HG02943 (cell line): ENCODE results near the gene LRRC32.

ENCODE experiments used
- ATAC-seq: cut with Tn5 transposase; IDR thresholded peaks from one replicate; pipeline ENCODE4 v1.9.1; 2021; ENCODE audit warnings: mild to moderate bottlenecking, low read depth, moderate library complexity; ENCODE audit not compliant: unreplicated experiment

LRRC32 gene, protein sequence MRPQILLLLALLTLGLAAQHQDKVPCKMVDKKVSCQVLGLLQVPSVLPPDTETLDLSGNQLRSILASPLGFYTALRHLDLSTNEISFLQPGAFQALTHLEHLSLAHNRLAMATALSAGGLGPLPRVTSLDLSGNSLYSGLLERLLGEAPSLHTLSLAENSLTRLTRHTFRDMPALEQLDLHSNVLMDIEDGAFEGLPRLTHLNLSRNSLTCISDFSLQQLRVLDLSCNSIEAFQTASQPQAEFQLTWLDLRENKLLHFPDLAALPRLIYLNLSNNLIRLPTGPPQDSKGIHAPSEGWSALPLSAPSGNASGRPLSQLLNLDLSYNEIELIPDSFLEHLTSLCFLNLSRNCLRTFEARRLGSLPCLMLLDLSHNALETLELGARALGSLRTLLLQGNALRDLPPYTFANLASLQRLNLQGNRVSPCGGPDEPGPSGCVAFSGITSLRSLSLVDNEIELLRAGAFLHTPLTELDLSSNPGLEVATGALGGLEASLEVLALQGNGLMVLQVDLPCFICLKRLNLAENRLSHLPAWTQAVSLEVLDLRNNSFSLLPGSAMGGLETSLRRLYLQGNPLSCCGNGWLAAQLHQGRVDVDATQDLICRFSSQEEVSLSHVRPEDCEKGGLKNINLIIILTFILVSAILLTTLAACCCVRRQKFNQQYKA

DNA sequence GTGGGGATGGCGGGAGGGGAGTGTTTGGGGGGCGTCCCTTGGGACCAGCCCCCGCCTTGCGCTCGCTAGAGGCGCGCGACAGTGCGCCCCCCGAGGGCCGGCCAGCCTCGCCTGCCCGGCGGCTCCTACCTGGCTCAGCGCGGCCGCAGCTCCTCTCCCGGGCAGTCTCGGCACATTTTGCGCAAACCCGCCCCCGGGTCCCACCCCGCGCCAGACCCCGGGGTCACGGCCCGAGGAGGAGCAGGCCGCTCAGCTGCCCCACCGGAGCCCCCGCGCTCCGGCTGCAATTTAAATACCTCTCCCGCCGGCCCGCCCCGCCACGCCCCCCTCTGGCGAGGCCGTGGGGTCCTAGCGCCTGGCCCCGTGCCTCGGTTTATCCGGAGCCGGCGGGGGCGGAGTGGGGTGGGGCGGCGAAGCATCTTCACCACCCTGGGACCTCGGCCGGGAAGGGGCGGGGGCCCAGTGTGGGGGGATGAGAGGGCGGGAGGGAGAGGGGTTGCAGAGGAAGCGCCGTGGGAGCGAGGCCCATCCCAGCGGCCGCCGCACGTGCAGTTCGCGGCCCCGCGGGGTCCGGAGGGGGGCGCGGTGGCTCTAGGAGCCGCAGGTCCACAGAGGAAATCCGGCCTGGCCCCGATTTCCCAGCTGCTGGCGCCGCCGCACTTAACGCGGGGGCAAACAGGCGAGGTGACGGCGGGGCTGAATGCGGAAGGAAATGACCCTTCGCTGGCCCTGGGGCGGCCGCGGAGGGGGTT lies at the start of gene LRRC32:
TSS of gene LRRC32 (minus strand) at position 263 of the 752 bp plus-strand sequence. CDS start 4,793 bp downstream, outside the sequence.
- ATAC-seq: no peak

DNA sequence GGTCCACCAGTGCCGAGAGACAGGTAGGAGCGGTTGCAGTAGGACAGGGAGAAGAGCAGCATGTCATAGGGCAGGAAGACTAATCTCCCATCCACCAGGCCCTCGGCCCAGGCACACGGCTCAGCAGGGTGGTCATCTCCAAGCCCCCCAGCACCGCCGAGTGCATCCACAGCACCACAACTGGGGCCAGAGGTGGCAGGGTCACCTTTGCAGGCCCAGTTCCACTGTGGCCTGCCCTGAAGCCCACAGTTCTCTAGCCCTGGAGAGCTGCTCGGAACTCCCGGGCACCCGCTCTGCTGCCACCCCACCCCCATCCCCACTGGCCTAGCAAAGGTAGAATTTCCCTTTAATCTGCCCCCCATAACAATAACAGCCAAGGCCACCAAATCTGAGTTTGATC lies 49.1 kb upstream of the LRRC32 start:
- ATAC-seq: no peak

GRCh38 chr11:76719281-76719680 lies 48.7 kb upstream of the LRRC32 start:
- no peak for ATAC-seq

DNA sequence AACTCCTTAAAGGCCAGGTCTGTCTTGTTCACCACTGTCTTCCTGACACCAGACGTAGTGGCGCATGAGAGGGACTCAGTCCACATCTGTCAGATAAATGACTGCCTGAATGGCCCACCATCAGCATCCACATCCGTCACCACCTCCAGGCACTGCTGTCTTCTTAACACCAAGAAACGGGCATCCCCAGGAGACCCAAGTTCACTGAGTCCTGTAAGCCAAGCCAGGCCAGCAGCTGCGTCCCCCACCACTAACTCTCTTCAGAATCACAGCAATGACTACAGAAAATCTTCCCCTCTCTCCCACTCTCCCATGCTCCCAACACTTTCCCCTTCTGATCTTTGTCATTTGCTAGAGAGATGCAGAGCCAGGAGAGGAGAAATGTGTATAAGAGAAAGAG lies 47.3 kb upstream of the LRRC32 start:
- ATAC-seq: no peak

DNA sequence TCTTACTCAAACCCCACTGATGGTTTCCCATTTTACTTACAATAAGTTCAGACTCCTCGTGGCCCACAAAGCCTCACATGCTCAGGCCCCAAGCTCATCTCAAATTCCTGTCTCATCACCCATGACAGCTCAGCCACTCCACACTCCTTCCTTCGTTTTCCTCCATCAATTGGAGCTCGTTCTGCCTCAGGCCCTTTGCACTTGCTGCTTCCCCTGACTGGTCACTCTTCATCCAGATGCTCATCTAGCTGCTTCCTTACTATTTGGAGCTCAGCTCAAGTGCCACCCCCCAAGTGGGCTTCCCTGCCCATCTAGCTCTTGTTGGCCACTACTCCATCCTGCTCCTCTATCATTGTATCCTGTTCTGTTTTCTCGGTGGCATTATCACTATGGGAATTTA lies 46.8 kb upstream of the LRRC32 start:
- ATAC-seq: no peak

- ATAC-seq: no peak
Observed at GRCh38 chr11:76716268-76716667, 45.7 kb upstream of the LRRC32 start.

DNA sequence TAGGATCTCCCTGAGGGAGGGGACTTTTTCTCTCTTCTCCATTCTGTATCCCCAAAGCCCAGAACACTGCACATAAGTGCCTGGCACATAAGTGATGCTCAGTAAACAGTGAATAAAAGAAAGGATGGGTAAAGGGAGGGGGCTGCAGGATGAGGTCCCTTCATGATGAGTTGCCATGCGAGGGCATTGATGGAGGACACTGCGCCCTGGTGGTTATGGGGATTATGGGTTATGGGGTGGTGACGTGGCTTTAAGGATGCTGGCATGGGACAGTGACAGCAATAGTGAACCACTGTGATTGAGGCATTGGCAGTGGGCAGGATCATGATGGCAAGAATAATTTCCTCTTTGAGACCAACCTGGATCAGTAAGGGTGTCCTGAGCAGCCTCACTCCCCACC lies 43.9 kb upstream of the LRRC32 start:
- no peak for ATAC-seq

DNA sequence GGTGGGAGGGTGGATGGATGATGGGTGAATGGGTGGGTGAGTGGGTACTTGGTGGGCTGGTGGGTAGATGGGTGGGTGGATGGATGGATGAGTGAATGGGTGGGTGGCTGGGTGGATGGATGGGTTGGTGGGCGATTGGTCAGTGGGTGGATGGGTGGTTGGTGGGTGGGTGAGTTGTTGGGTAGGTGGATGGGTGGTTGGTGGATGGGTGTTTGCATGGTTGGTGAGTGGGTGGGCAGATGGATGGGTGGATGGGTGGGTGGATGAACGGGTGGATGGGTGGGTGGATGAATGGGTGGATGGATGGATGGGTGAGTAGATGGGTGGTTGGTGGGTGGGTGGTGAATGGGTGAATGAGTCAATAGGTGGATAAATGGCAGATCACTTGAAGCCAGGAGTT lies 43.0 kb upstream of the LRRC32 start:
- ATAC-seq: no peak

DNA sequence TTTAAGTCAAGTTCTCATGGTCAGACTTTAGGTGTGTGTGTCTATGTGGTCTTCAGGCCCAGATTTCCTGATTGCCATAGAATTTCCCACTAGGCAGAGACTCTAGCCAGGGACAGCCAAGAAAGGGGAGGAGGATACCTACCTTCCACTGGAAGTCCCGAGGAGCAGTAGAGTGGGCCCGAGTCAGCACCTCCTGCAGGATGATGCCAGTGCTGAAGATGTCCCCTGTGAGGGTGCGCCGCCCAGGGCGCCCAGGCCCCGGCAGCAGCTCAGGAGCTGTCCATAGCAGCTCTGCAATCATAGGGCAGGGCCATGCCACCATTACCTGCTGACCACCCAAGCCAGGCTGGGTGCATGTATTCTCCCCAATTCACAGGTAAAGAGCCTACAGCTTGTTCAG lies 41.6 kb upstream of the LRRC32 start:
- ATAC-seq: no peak

GRCh38 chr11:76709756-76710155 lies 39.2 kb upstream of the LRRC32 start:
- no peak for ATAC-seq

DNA sequence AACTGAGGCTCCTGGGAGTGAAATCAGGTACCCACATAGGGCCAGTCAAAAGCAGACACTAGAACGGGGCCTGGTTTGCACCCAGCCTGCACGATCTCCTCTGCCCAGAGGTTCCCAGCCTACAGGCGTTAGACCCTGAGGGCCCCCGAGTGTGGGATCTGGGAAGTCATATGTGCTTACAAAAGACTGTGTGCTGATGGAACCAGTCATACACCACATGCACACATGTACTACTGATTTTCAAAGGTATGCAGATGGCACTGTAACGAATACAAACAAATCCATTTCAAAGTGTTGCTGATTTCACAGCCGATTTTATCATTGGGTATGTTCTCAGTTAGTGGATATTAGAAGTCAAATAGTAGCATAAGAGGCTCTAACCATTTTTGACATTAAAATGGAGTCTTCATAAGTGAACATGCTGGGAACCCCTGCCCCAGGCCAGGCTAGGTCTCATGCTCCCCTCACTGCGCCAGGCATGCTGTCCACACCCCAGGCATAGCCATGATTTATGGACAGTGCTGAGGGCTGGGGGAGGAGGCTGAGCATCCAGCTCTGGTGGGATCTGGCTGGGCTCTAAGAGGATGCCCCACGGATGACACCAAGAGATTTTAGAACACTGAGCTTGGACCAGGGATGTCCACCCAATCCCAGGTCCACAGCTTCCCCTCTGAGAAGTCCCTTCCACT lies 38.6 kb upstream of the LRRC32 start:
- ATAC-seq: no peak

DNA sequence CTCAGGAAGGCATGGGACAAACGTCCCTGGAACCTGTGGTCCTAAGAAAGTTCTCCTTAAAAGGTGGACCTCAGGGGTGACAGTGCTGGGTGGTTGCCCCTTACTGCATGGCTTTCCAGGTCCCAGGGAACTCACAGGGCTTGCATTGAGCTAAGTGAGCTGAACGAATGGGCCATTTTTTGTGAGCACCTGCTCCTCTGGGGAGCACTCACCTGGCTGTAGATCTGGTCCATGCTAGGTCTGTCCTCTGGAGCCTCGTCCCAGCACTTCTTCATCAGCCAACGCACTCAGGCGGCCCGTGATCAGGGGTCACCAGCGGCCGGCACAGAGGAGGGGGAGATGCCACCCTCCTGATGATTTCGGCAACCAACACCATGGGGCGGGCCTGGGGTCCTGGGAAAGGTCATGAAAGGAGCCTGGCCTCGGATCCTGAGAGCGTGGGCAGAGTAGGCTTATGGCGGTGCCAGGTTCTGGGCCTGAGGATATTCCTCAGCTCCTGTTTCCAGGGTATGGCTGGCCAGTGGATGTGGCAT lies 36.8 kb upstream of the LRRC32 start:
- no peak for ATAC-seq

DNA sequence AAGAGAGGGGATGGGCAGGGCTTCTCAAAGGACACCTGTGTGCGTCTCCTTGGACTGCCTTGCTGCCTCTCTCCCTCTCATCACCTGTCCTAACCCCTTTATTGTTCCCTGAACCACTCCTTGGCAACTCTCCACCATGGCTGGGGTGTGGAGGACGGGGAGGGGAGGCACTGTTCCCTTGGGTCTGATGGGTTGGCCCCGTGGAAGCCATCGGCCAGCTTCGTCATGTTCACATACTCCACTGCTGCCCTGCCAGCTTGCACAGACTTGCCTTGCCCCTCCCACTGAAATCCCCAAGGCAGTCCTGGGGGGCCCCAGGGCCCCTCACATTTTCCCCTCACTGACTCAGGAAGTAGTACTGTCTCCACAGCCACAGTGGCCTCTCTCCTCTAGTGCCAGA lies 36.1 kb upstream of the LRRC32 start:
- ATAC-seq: no peak

- no peak for ATAC-seq
Observed at GRCh38 chr11:76705826-76706225, 35.3 kb upstream of the LRRC32 start.

- no peak for ATAC-seq
Observed at GRCh38 chr11:76704171-76704948, 33.8 kb upstream of the LRRC32 start.

GRCh38 chr11:76703707-76704106 lies 33.2 kb upstream of the LRRC32 start:
- ATAC-seq: no peak

DNA sequence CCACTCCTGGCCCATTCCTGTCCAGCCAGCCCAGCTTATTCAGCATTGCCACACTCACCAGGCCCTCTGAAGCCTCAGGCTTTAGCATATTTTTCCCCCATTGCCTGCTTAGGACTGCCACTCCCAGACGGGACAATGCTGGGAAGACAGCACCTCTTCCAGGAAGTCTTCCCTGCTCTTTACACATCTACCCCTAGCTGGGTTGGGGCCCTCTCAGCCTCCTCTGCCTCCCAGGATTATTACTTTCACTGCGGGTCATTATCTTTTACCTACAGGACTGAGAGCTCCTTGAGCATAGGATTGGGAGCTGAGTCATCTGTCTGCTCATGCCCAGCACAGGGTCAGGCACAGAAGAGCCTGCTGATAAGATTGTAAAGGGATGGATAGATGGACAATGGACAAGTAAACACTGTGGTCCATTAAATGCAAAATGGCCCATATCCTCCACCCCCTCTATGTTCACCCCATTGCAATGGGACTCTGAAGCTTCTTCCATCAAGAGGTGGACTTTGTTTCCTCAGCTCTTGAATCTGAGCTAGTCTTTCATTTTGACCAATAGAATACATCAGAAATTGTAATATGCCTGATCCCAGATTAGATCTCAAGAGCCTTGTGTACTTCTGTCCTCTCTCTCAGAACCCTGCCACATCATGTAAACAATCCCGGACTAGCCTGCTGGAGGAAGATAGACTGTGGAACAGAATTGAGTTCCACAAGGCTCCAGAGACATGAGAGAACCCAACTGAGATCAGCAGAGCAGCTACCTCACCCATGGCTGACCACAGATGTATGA lies 32.0 kb upstream of the LRRC32 start:
- ATAC-seq: no peak

DNA sequence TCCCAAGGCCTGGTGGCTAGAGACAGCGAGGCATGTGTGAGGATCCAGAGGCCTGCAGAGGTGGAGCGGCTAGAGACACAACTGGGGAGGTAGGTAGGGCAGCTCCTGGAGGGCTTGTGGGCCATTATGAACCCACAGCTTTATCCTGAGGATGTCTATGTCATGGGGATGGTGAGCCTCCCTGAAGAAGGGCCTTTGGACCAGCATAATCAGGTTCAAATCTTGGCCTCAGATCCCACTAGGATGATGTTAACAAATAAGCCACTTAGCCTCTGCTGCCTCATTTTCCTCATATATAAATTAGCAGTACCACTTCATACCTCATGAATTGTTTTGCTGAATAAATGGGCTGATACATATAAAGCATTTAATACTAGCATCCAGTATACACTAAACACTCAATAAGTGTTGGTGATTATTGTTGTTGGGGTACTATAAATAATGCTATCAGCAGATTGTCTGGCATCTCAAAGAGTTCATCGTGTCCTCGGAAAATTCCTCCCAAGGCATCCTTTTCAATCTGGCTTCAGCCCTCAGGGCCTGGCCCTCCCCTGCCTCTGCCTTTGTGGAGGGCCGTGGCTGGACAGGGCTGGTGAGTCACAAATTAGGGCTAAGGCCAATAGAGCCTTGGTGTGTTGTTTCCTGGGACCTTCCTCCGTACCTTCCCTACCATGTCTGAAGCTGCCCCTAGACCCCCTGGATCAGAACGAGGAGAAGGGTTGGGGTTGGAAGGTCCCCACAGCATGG lies 30.9 kb upstream of the LRRC32 start:
- ATAC-seq: no peak
